ENCODE results near the gene PLXNA1.

PLXNA1 gene

GRCh38 chr3:127025456-127025855 lies 42.5 kb downstream of the PLXNA1 start:
- Mint-ChIP-seq H3K27ac (peak overlapping the region in 1 of 2 donors; percentile 42), H3K4me1 (no peaks in the 10 kb centered on the region), H3K27me3 (no peaks in the 10 kb centered on the region), H3K4me3 (no peak overlapping the region), H3K9me3 (no peaks in the 10 kb centered on the region)
- no peak for DNase-seq
- ATAC-seq, result no peak

GRCh38 chr3:127026036-127026435 lies 43.1 kb downstream of the PLXNA1 start:
- no peak for DNase-seq
- H3K4me3 Mint-ChIP-seq, result no peak overlapping the region

GRCh38 chr3:127026661-127027060 lies 43.7 kb downstream of the PLXNA1 start:
- no peaks in the 10 kb centered on the region for H3K4me1 Mint-ChIP-seq
- DNase-seq (no peak), ATAC-seq (no peak)
- peak overlapping the region in 1 of 2 donors; percentile 36 for H3K27ac Mint-ChIP-seq
- no peak overlapping the region for H3K4me3 Mint-ChIP-seq
- H3K9me3 Mint-ChIP-seq, result no peaks in the 10 kb centered on the region
- H3K27me3 Mint-ChIP-seq, result no peaks in the 10 kb centered on the region

More at GRCh38 chr3:127026036-127026435, 43.1 kb downstream of the PLXNA1 start:
- Mint-ChIP-seq H3K4me1 (no peaks in the 10 kb centered on the region), H3K27me3 (no peaks in the 10 kb centered on the region), H3K9me3 (no peaks in the 10 kb centered on the region), H3K27ac (no peak overlapping the region)
- ATAC-seq, result no peak

- DNase-seq (no peak), ATAC-seq (no peak)
- Mint-ChIP-seq H3K9me3 (no peaks in the 10 kb centered on the region), H3K4me1 (no peaks in the 10 kb centered on the region), H3K27me3 (no peaks in the 10 kb centered on the region), H3K4me3 (no peak overlapping the region), H3K27ac (peak overlapping the region in 1 of 2 donors; percentile 36)
Measured at GRCh38 chr3:127027061-127027735, 44.3 kb downstream of the PLXNA1 start.

GRCh38 chr3:127027811-127028548 lies 45.1 kb downstream of the PLXNA1 start:
- H3K4me1 Mint-ChIP-seq, result no peaks in the 10 kb centered on the region
- DNase-seq (no peak), ATAC-seq (peak; percentile 9)
- H3K9me3 Mint-ChIP-seq, result no peaks in the 10 kb centered on the region
- no peak overlapping the region for H3K27ac Mint-ChIP-seq
- no peaks in the 10 kb centered on the region for H3K27me3 Mint-ChIP-seq
- no peak overlapping the region for H3K4me3 Mint-ChIP-seq

- H3K27ac Mint-ChIP-seq, result no peak overlapping the region
- no peaks in the 10 kb centered on the region for H3K27me3 Mint-ChIP-seq
- no peaks in the 10 kb centered on the region for H3K4me1 Mint-ChIP-seq
- H3K4me3 Mint-ChIP-seq, result no peak overlapping the region
- DNase-seq, result no peak
- no peaks in the 10 kb centered on the region for H3K9me3 Mint-ChIP-seq
- peak; percentile 19 for ATAC-seq
Measured at GRCh38 chr3:127028781-127029657, 46.1 kb downstream of the PLXNA1 start.

GRCh38 chr3:127029658-127030507 lies 47.0 kb downstream of the PLXNA1 start:
- ATAC-seq, result no peak
- no peak for DNase-seq
- Mint-ChIP-seq H3K27me3 (no peaks in the 10 kb centered on the region), H3K4me1 (no peaks in the 10 kb centered on the region), H3K27ac (no peak overlapping the region), H3K4me3 (no peak overlapping the region), H3K9me3 (no peaks in the 10 kb centered on the region)

- H3K9me3 Mint-ChIP-seq, result no peaks in the 10 kb centered on the region
- no peaks in the 10 kb centered on the region for H3K4me1 Mint-ChIP-seq
- ATAC-seq (no peak), DNase-seq (no peak)
- no peak overlapping the region for H3K4me3 Mint-ChIP-seq
- no peaks in the 10 kb centered on the region for H3K27me3 Mint-ChIP-seq
- peak overlapping the region in 1 of 2 donors; percentile 19 for H3K27ac Mint-ChIP-seq
Measured at GRCh38 chr3:127030508-127031412, 47.8 kb downstream of the PLXNA1 start.

GRCh38 chr3:127031413-127031810 lies 48.5 kb downstream of the PLXNA1 start:
- Mint-ChIP-seq H3K4me3 (no peak overlapping the region), H3K27ac (no peak overlapping the region), H3K4me1 (no peaks in the 10 kb centered on the region), H3K9me3 (no peaks in the 10 kb centered on the region), H3K27me3 (no peaks in the 10 kb centered on the region)
- DNase-seq (no peak), ATAC-seq (no peak)

GRCh38 chr3:127031845-127032244 lies 48.9 kb downstream of the PLXNA1 start:
- H3K27me3 Mint-ChIP-seq, result no peaks in the 10 kb centered on the region
- ATAC-seq, result no peak
- no peak overlapping the region for H3K27ac Mint-ChIP-seq
- DNase-seq, result no peak
- no peaks in the 10 kb centered on the region for H3K9me3 Mint-ChIP-seq
- H3K4me3 Mint-ChIP-seq, result no peak overlapping the region
- no peaks in the 10 kb centered on the region for H3K4me1 Mint-ChIP-seq

GRCh38 chr3:127032296-127032990 lies 49.5 kb downstream of the PLXNA1 start:
- DNase-seq (no peak), ATAC-seq (no peak)
- no peaks in the 10 kb centered on the region for H3K9me3 Mint-ChIP-seq
- peak overlapping the region in 1 of 2 donors; percentile 71 for H3K27ac Mint-ChIP-seq
- no peak overlapping the region for H3K4me3 Mint-ChIP-seq
- H3K4me1 Mint-ChIP-seq, result no peaks in the 10 kb centered on the region
- no peaks in the 10 kb centered on the region for H3K27me3 Mint-ChIP-seq

All from stimulated activated naive CD8-positive, alpha-beta T cell treated with anti-CD3 and anti-CD28 coated beads, Interleukin-15, amount 100 ng/mL, for 72 hours (primary cell).